Middle frontal gyrus (tissue), 1 donor: ENCODE measurements around the gene TXNDC5.
"Not testable (repeated sequence)": the region's sequence is repeated elsewhere in the genome, so short reads cannot be mapped to it uniquely, and the experiment has no call there.

Experiments
- DNase-seq: peaks from one replicate; pipeline ENCODE4 v3.0.0-alpha.2; 2015; ENCODE audit warnings: low spot score; ENCODE audit errors: extremely low spot score

The TXNDC5 gene

GRCh38 chr6:7914991-7915789, 4.6 kb upstream of the TXNDC5 start:
- DNase-seq = no peak

- DNase-seq = no peak
These were observed 3.7 kb upstream of the TXNDC5 start for GRCh38 chr6:7914311-7914710.

- no peak for DNase-seq
These were observed 2.3 kb upstream of the TXNDC5 start for GRCh38 chr6:7912736-7913517.

- DNase-seq = no peak
These were observed 1.4 kb upstream of the TXNDC5 start for GRCh38 chr6:7912024-7912423.

GRCh38 chr6:7911345-7911725, 747 bp upstream of the TXNDC5 start:
- no peak for DNase-seq

GRCh38 chr6:7910298-7910653, 312 bp downstream of the TXNDC5 start:
- no peak for DNase-seq

GRCh38 chr6:7909323-7910276, 988 bp downstream of the TXNDC5 start:
- DNase-seq = no peak

GRCh38 chr6:7907159-7907558, 3.4 kb downstream of the TXNDC5 start:
- DNase-seq = no peak

GRCh38 chr6:7906741-7907140, 3.8 kb downstream of the TXNDC5 start:
- no peak for DNase-seq

GRCh38 chr6:7905416-7905815, 5.2 kb downstream of the TXNDC5 start:
- no peak for DNase-seq

- DNase-seq = no peak
These were observed 5.8 kb downstream of the TXNDC5 start for GRCh38 chr6:7904654-7905319.

GRCh38 chr6:7903673-7904072, 6.9 kb downstream of the TXNDC5 start:
- DNase-seq = no peak

GRCh38 chr6:7902867-7903266, 7.7 kb downstream of the TXNDC5 start:
- no peak for DNase-seq

GRCh38 chr6:7902221-7902620, 8.4 kb downstream of the TXNDC5 start:
- no peak for DNase-seq

- no peak for DNase-seq
These were observed 8.8 kb downstream of the TXNDC5 start for GRCh38 chr6:7901780-7902179.

GRCh38 chr6:7901056-7901455, 9.5 kb downstream of the TXNDC5 start:
- DNase-seq = no peak

- no peak for DNase-seq
These were observed 10.0 kb downstream of the TXNDC5 start for GRCh38 chr6:7900621-7901020.

- no peak for DNase-seq
These were observed 10.7 kb downstream of the TXNDC5 start for GRCh38 chr6:7899889-7900213.

- DNase-seq = no peak
These were observed 11.3 kb downstream of the TXNDC5 start for GRCh38 chr6:7899101-7899888.

- not testable (repeated sequence) for DNase-seq
These were observed 12.4 kb downstream of the TXNDC5 start for GRCh38 chr6:7898193-7898586.
